Adrenal gland (tissue), 12 donors: Measurements from ENCODE around the gene CLDN18. TPM values are rescaled to one million over a fixed set of nuclear protein-coding genes. Genes with fewer than 3 reads are reported as not detected.

Experiments used
- DNase-seq, 7 donors: peaks; one replicate each; pipeline ENCODE4 v3.0.0-alpha.2; 2019 to 2020
- H3K27ac ChIP-seq, 5 donors: fragments of 200-600 bp; sonication (generic) in 4 of 5; 1 replicate in 3 of 5; 2 replicates in 2 of 5; pipeline versions ENCODE4 v1.5.1 to v1.8.0; 2016 to 2020; ENCODE audit warnings: mild to moderate bottlenecking in 1 of 5
- H3K27me3 ChIP-seq: fragments of 200-600 bp; 2 replicates; pipeline ENCODE4 v1.8.0; 2021
- H3K36me3 ChIP-seq, 2 donors: fragments of 200-600 bp; replicated peaks in 1 of 2; 1 replicate in 1 of 2; 2 replicates in 1 of 2; pipeline versions ENCODE4 v1.5.1 to v1.8.0; 2018 to 2022
- H3K4me1 ChIP-seq, 2 donors: fragments of 200-600 bp; replicated peaks in 1 of 2; 1 replicate in 1 of 2; 2 replicates in 1 of 2; pipeline versions ENCODE4 v1.5.1 to v1.8.0; 2018 to 2021
- H3K4me3 ChIP-seq, 4 donors: fragments of 200-600 bp; sonication (generic) in 3 of 4; one replicate each; pipeline ENCODE4 v1.5.1; 2016 to 2018
- H3K9me3 ChIP-seq, 3 donors: fragments of 200-600 bp; sonication (generic) in 1 of 3; replicated peaks in 1 of 3; 1 replicate in 2 of 3; 2 replicates in 1 of 3; pipeline versions ENCODE4 v1.5.1 to v1.8.0; 2016 to 2021
- POLR2A ChIP-seq, 2 donors: fragments of 450-650 bp; IDR thresholded peaks; one replicate each; pipeline ENCODE4 v1.6.1; 2017; ENCODE audit warnings: antibody characterized with exemption in 2 of 2, mild to moderate bottlenecking in 2 of 2, moderate library complexity in 1 of 2
- WGBS, 4 donors: extraction: QIAGEN DNeasy Blood & Tissue Kit in 2 of 4; methylation state at CpG; one replicate each; pipeline versions ENCODE4 v1.1.5 to v1.1.7; 2013 to 2017; 5-methylcytosine and 5-hydroxymethylcytosine counted together
- intact Hi-C, 2 donors: fragments of 100-400 bp; cut with DNase I; formaldehyde crosslinking; loops; one replicate each; pipeline versions ENCODE4 v1.14.1 to v1.15.0; 2022 to 2023
- polyA plus RNA-seq, 3 donors: library from polyadenylated mRNA; stranded (reverse); fragments of 200-250 nt in 2 of 3; fragments of 350-450 nt in 1 of 3; fragmentation: Illumina TruSeq in 1 of 3; extraction: RNeasy Lipid Tissue Mini Kit (QIAGEN cat#74804) in 1 of 3; gene quantifications; one replicate each; pipeline ENCODE4 v1.2.3, GENCODE V29; 2013 to 2014
- total RNA-seq, 9 donors: library from RNA; depleted of rRNA in 4 of 9; stranded (reverse); fragments of >200 nt in 4 of 9; fragments of 120-200 nt in 1 of 9; fragmentation: NEBNext Ultra II Directional in 1 of 9; extraction: Animal tissue kit (Norgen Biotek cat#: 25700) in 1 of 9; gene quantifications; one replicate each; pipeline versions ENCODE4 v1.1.0 to v1.2.4, GENCODE V29; 2013 to 2023
- TF ChIP-seq, protein P1 (sequence below), 6 experiments: fragments of 450-650 bp in 4 of 6; fragments of 200-600 bp in 2 of 6; sonication (generic) in 1 of 6; IDR thresholded peaks; 1 replicate in 5 of 6; 2 replicates in 1 of 6; pipeline versions ENCODE4 v1.5.1 to v1.8.0; 2016 to 2021; ENCODE audit warnings: antibody characterized with exemption in 6 of 6, mild to moderate bottlenecking in 2 of 6, moderate library complexity in 1 of 6
- donor health status: healthy with polysubstance abuse.
- donor health status: Bipolar disorder and iron deficiency.
- donor health status: DM: yes; HTN: yes; CAD: no.
- donor health status: DM: no; HTN: no; CAD: no.
- donor health status: DM: no; HTN: no; CAD: no.
- donor health status: DM: yes; HTN: yes; CAD: no.

The CLDN18 gene
- total and polyA plus RNA-seq, 12 donors: 0.03 to 0.31 (median 0.21) TPM; not detected in 8

GRCh38 chr3:138066383-138066782 is 56.4 kb downstream of the CLDN18 start:
- no peaks in the 10 kb centered on the region for H3K9me3 ChIP-seq
- 87 to 93% (median 92%) methylated on average over 8 of the region's 8 CpGs for WGBS, 4 donors
- TF ChIP-seq, protein P1, sequence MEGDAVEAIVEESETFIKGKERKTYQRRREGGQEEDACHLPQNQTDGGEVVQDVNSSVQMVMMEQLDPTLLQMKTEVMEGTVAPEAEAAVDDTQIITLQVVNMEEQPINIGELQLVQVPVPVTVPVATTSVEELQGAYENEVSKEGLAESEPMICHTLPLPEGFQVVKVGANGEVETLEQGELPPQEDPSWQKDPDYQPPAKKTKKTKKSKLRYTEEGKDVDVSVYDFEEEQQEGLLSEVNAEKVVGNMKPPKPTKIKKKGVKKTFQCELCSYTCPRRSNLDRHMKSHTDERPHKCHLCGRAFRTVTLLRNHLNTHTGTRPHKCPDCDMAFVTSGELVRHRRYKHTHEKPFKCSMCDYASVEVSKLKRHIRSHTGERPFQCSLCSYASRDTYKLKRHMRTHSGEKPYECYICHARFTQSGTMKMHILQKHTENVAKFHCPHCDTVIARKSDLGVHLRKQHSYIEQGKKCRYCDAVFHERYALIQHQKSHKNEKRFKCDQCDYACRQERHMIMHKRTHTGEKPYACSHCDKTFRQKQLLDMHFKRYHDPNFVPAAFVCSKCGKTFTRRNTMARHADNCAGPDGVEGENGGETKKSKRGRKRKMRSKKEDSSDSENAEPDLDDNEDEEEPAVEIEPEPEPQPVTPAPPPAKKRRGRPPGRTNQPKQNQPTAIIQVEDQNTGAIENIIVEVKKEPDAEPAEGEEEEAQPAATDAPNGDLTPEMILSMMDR (IDR thresholded peaks at IDR 0.05): no peak
- no peak for TF ChIP-seq POLR2A (IDR thresholded peaks at IDR 0.05)
- no peak overlapping the region for H3K4me3 ChIP-seq
- H3K4me1 ChIP-seq: no peaks in the 10 kb centered on the region
- peaks cover 0 to 21% of the 10 kb centered on the region in 2 donors for H3K36me3 ChIP-seq
- no peak overlapping the region for H3K27ac ChIP-seq
- H3K27me3 ChIP-seq: no peaks in the 10 kb centered on the region
- DNase-seq: no peak
- intact Hi-C loops: loop anchor here in 1 of 2 donors (5.0 kb wide), 1 partner anchor 51 kb away; the partner anchor contains the start of gene DZIP1L

- no peaks in the 10 kb centered on the region for H3K4me1 ChIP-seq
- H3K36me3 ChIP-seq: peaks cover 0 to 21% of the 10 kb centered on the region in 2 donors
- 93 to 100% (median 95%) methylated on average over 3 of the region's 3 CpGs for whole genome bisulfite sequencing, 4 donors
- no peaks in the 10 kb centered on the region for H3K27me3 ChIP-seq
- no peak overlapping the region for H3K4me3 ChIP-seq
- H3K9me3 ChIP-seq: no peaks in the 10 kb centered on the region
- no peak overlapping the region for H3K27ac ChIP-seq
- intact Hi-C loops: loop anchor here in 1 of 2 donors (5.0 kb wide), 1 partner anchor 50 kb away; the partner anchor contains the start of gene DZIP1L
- no peak for DNase-seq
- TF ChIP-seq, protein P1 (IDR thresholded peaks at IDR 0.05): no peak
- TF ChIP-seq POLR2A (IDR thresholded peaks at IDR 0.05): no peak
Measured at GRCh38 chr3:138066972-138067371, 57.0 kb downstream of the CLDN18 start.

GRCh38 chr3:138068046-138068445 is 58.1 kb downstream of the CLDN18 start:
- intact Hi-C loops: loop anchor here (2.0 to 5.0 kb wide), 2 partner anchors 49 to 51 kb away; partner anchors contain the start of gene DZIP1L (in 1 of the 2)
- Histone ChIP-seq H3K27me3 (no peaks in the 10 kb centered on the region), H3K4me1 (no peaks in the 10 kb centered on the region), H3K27ac (no peak overlapping the region), H3K4me3 (no peak overlapping the region), H3K36me3 (peaks cover 0 to 21% of the 10 kb centered on the region in 2 donors), H3K9me3 (no peaks in the 10 kb centered on the region)
- no peak for DNase-seq
- WGBS, 4 donors: 69 to 78% (median 75%) methylated on average over 8 of the region's 8 CpGs
- no peak for TF ChIP-seq POLR2A (IDR thresholded peaks at IDR 0.05)
- TF ChIP-seq, protein P1 (IDR thresholded peaks at IDR 0.05): no peak

- Histone ChIP-seq H3K4me1 (no peaks in the 10 kb centered on the region), H3K27ac (no peak overlapping the region), H3K36me3 (peaks cover 0 to 21% of the 10 kb centered on the region in 2 donors), H3K9me3 (no peaks in the 10 kb centered on the region), H3K4me3 (no peak overlapping the region), H3K27me3 (no peaks in the 10 kb centered on the region)
- TF ChIP-seq, protein P1 (IDR thresholded peaks at IDR 0.05): peak; percentile 95 to 99 (median 98)
- no peak for TF ChIP-seq POLR2A (IDR thresholded peaks at IDR 0.05)
- intact Hi-C loops: loop anchor here (2.0 to 5.0 kb wide), 2 partner anchors 49 to 50 kb away; partner anchors contain the start of gene DZIP1L (in 1 of the 2)
- WGBS, 4 donors: 23 to 28% (median 26%) methylated on average over 11 to 14 of the region's 14 CpGs
- DNase-seq: peak; percentile 75 to 89 (median 80)
Measured at GRCh38 chr3:138068579-138069174, 58.7 kb downstream of the CLDN18 start.
